K562 (cell line): ENCODE measurements around the gene RBBP5. TPM values are rescaled to one million over a fixed set of nuclear protein-coding genes. Genes with fewer than 3 reads are reported as not detected.

ENCODE experiments used
- ATAC-seq: fragments of 200-7000 bp; cut with Tn5 transposase; 3 replicates; pipeline ENCODE4 v1.9.1; 2020; ENCODE audit warnings: moderate library complexity
- BruUV-seq: library from RNA; stranded (reverse); fragments of 400-500 nt; replicated peaks from 2 replicates; lab custom pipeline; 2021; lab: Mats Ljungman, UMichigan
- CTCF ChIA-PET: fragments of 300-600 bp; formaldehyde crosslinking; extraction: SDS; loops from one replicate; lab custom pipeline; 2021; ENCODE audit warnings: low intra/inter-chr PET ratio; lab: Yijun Ruan, JAX
- POLR2A ChIA-PET: fragments of 300-600, 350-650 bp; sonication (Branson Sonifier 250); formaldehyde crosslinking; extraction: SDS; loops from one replicate; lab custom pipeline; 2021; ENCODE audit warnings: antibody characterized with exemption, inconsistent platforms; lab: Yijun Ruan, JAX
- DNase-seq, 4 experiments: peaks; one replicate each; pipeline versions ENCODE4 v3.0.0 to v3.0.0-alpha.2; 2011 to 2018; ENCODE audit warnings: low spot score in 3 of 4, mixed read lengths in 3 of 4; ENCODE audit errors: extremely low read depth in 1 of 4
- FAIRE-seq: peaks from 2 replicates; lab custom pipeline; 2011; peaks lifted over from hg19 to GRCh38; lab: Jason Lieb, UNC
- H2AFZ ChIP-seq: 2 replicates; pipeline ENCODE4 v1.6.0; 2011; ENCODE audit warnings: low read depth, low read length, control low read depth, inconsistent platforms
- H3K27ac ChIP-seq: fragments of 200-600 bp; 3 replicates; pipeline ENCODE4 v1.8.0; 2011; ENCODE audit warnings: low read depth, mild to moderate bottlenecking, control low read depth, inconsistent platforms, low read length, moderate library complexity, mixed read lengths; ENCODE audit errors: extremely low read depth
- H3K27me3 ChIP-seq, 2 experiments: fragments of 300-600 bp in 1 of 2; 2 replicates in 1 of 2; 3 replicates in 1 of 2; pipeline versions ENCODE4 v1.6.0 to v1.8.0; 2011; ENCODE audit warnings: inconsistent platforms in 2 of 2, low read length in 2 of 2, mild to moderate bottlenecking in 1 of 2, mixed read lengths in 1 of 2, moderate library complexity in 1 of 2; ENCODE audit not compliant: control insufficient read depth in 2 of 2, insufficient read depth in 2 of 2
- H3K36me3 ChIP-seq: fragments of 300-600 bp; 3 replicates; pipeline ENCODE4 v1.8.0; 2011; ENCODE audit warnings: mild to moderate bottlenecking, low read length, inconsistent platforms; ENCODE audit not compliant: control insufficient read depth, insufficient read depth
- H3K4me1 ChIP-seq, 2 experiments: fragments of 200-600 bp in 1 of 2; replicated peaks in 1 of 2; 2 replicates in 1 of 2; 3 replicates in 1 of 2; pipeline versions ENCODE4 v1.5.1 to v1.8.0; 2011; ENCODE audit warnings: inconsistent platforms in 2 of 2, low read length in 2 of 2, mild to moderate bottlenecking in 1 of 2, mixed read lengths in 1 of 2, moderate library complexity in 1 of 2; ENCODE audit not compliant: control insufficient read depth in 2 of 2, insufficient read depth in 2 of 2
- H3K4me2 ChIP-seq: 2 replicates; pipeline ENCODE4 v1.6.1; 2011; ENCODE audit warnings: low read length, control low read depth, inconsistent platforms, mixed read lengths; ENCODE audit not compliant: insufficient read depth
- H3K4me3 ChIP-seq: fragments of 200-600 bp; sonication (generic), shearing (Covaris generic); 2 replicates; pipeline ENCODE4 v1.5.1; 2016; ENCODE audit warnings: control low read depth, inconsistent platforms
- H3K79me2 ChIP-seq: fragments of 200-600 bp; 3 replicates; pipeline ENCODE4 v1.8.0; 2011; ENCODE audit warnings: low read length, inconsistent platforms; ENCODE audit not compliant: control insufficient read depth, insufficient read depth
- H3K9ac ChIP-seq, 2 experiments: 2 replicates each; pipeline versions ENCODE4 v1.6.0 to v1.6.1; 2011; ENCODE audit warnings: low read depth in 2 of 2, low read length in 2 of 2, control low read depth in 1 of 2, inconsistent platforms in 1 of 2, mild to moderate bottlenecking in 1 of 2, mixed read lengths in 1 of 2; ENCODE audit not compliant: insufficient read depth in 1 of 2
- H3K9me1 ChIP-seq: one replicate; pipeline ENCODE4 v1.6.0; 2011; ENCODE audit warnings: inconsistent platforms, mild to moderate bottlenecking, low read length, moderate library complexity; ENCODE audit not compliant: control insufficient read depth, insufficient read depth
- H3K9me3 ChIP-seq: replicated peaks from 2 replicates; pipeline ENCODE4 v1.5.1; 2011; ENCODE audit warnings: low read depth, low read length, inconsistent platforms; ENCODE audit not compliant: control insufficient read depth, insufficient read depth
- H4K20me1 ChIP-seq: replicated peaks from 2 replicates; pipeline ENCODE4 v1.6.1; 2011; ENCODE audit warnings: low read length, inconsistent platforms, mixed read lengths; ENCODE audit not compliant: control insufficient read depth, insufficient read depth
- RBM14 ChIP-seq: fragments of 200-400 bp; formaldehyde crosslinking; IDR thresholded peaks from 2 replicates; pipeline ENCODE4 v1.6.1; 2018; ENCODE audit warnings: low read depth, mild to moderate bottlenecking, low read length, moderate library complexity, borderline replicate concordance; ENCODE audit not compliant: insufficient read depth
- RBM25 ChIP-seq: fragments of 200-400 bp; formaldehyde crosslinking; IDR thresholded peaks from 2 replicates; pipeline ENCODE4 v1.6.1; 2018; ENCODE audit warnings: low read length, low read depth, moderate library complexity; ENCODE audit not compliant: severe bottlenecking
- THRB ChIP-seq: fragments of 450-650 bp; formaldehyde crosslinking; conservative IDR thresholded peaks from 2 replicates; pipeline ENCODE4 v1.4.0; 2022; ENCODE audit warnings: mild to moderate bottlenecking, missing genetic modification characterization
- ZFP36 ChIP-seq: fragments of 150-350 bp; IDR thresholded peaks from 2 replicates; pipeline ENCODE4 v1.6.1; 2018; ENCODE audit warnings: low read length, low read depth; ENCODE audit not compliant: partially characterized antibody
- WGBS: fragments of 100-300 bp; shearing (Covaris generic); methylation state at CpG from one replicate; pipeline ENCODE4 v1.1.6; 2016; ENCODE audit warnings: low coverage, mixed read lengths; ENCODE audit not compliant: insufficient coverage; ENCODE audit errors: missing lambda C conversion rate; 5-methylcytosine and 5-hydroxymethylcytosine counted together
- in situ Hi-C: fragments of 300-500 bp; cut with MboI; formaldehyde crosslinking; loops from 4 replicates; pipeline ENCODE4 v1.15.0; 2018; ENCODE audit warnings: inconsistent platforms, mixed read lengths
- intact Hi-C: fragments of 100-400 bp; cut with micrococcal nuclease; formaldehyde crosslinking; loops from 2 replicates; pipeline ENCODE4 v1.14.2; 2022
- polyA plus RNA-seq, 8 experiments: library from polyadenylated mRNA; depleted of rRNA in 4 of 8; stranded (reverse) in 5 of 8; unstranded in 3 of 8; fragments of >200 nt; fragmentation: Nextera tagmentation in 2 of 8; fragmentation: Illumina TruSeq in 1 of 8; extraction: Ambion mirVana in 2 of 8; extraction: Trizol in 1 of 8; gene quantifications; 2 replicates each; pipeline versions ENCODE4 v1.2.1 to v1.2.3, GENCODE V29; 2011 to 2014; ENCODE audit warnings: inconsistent platforms in 1 of 8, missing spikeins in 1 of 8
- total RNA-seq, 7 experiments: library from RNA; depleted of rRNA in 6 of 7; stranded (reverse); fragments of >200 nt in 6 of 7; fragmentation: Illumina TruSeq in 2 of 7; extraction: Trizol in 2 of 7; gene quantifications; 2 replicates each; pipeline versions ENCODE4 v1.2.1 to v1.2.3, GENCODE V29; 2011 to 2021; ENCODE audit warnings: low replicate concordance in 1 of 7
- TF ChIP-seq, protein P1 (sequence below): fragments of 250-450 bp; sonication (Bioruptor Pico); IDR thresholded peaks from 2 replicates; pipeline ENCODE4 v1.8.0; 2022; ENCODE audit warnings: inconsistent platforms, mild to moderate bottlenecking, moderate library complexity, borderline replicate concordance

Gene RBBP5
- total and polyA plus RNA-seq, 9 of the 15 experiments (the other 6 are each of a cell fraction or from before 2014, with no cell fraction given) = 17.2 to 37.4 (median 28.4) TPM

DNA sequence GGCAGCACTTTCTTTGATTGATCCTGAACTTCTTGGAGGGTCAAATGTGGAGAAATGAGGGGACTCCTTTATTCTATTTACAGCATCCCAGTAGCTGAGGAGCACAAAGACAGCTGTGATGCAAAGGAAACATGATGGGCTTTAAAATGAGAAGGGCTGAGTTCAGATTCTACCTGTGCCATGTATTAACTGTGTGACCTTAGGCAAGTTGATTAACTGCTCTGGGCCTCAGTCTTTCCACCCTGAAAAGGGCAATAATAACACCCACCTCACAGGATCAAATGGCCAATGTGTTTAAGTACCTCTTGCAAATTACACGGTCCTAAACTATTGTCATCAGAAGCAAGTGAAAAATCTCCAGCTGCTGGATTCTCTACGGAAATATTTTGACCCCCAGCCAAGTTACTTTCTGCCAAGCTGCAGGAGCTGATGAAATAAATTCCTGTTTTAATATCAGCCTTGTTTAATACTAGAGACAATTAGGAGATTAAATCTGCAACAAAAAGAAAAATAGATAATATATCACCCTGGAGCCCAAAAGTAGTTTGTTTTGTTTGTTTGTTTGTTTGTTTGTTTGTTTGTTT is 53.2 kb downstream of the RBBP5 start:
- no peak overlapping the region for H3K9ac ChIP-seq
- peaks cover 0 to 24% of the 10 kb centered on the region in 2 experiments; a peak in 3 of 5 replicates for H3K4me1 ChIP-seq
- intact Hi-C loops (loop anchor here (10.0 kb wide), 1 partner anchor 264 kb away; no protein-coding TSS in a partner anchor), in situ Hi-C loops (no loop called here)
- H3K36me3 ChIP-seq = no peaks in the 10 kb centered on the region
- FAIRE-seq = peak; percentile 48
- TF ChIP-seq ZFP36 (peak; percentile 53), THRB (CRISPR knock-in tag) (no peak), RBM14 (no peak), RBM25 (peak; percentile 75)
- TF ChIP-seq, protein P1, sequence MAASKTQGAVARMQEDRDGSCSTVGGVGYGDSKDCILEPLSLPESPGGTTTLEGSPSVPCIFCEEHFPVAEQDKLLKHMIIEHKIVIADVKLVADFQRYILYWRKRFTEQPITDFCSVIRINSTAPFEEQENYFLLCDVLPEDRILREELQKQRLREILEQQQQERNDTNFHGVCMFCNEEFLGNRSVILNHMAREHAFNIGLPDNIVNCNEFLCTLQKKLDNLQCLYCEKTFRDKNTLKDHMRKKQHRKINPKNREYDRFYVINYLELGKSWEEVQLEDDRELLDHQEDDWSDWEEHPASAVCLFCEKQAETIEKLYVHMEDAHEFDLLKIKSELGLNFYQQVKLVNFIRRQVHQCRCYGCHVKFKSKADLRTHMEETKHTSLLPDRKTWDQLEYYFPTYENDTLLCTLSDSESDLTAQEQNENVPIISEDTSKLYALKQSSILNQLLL (CRISPR knock-in tag) = no peak
- ChIA-PET CTCF (no interaction called here), POLR2A (interaction anchor here (0.6 to 1.7 kb wide), 4 partner anchors 8 to 1638 kb away, joined by 3 to 4 read pairs (median 3); no protein-coding TSS in a partner anchor)
- BruUV-seq = no TSS peak
- H3K27me3 ChIP-seq = peaks cover 59 to 91% of the 10 kb centered on the region in 2 experiments
- H3K9me3 ChIP-seq = no peaks in the 10 kb centered on the region
- H3K4me2 ChIP-seq = no peak overlapping the region
- no peak overlapping the region for H2AFZ ChIP-seq
- H3K4me3 ChIP-seq = no peak overlapping the region
- peaks cover 7% of the 10 kb centered on the region; the same call in 1 of the 2 replicates for H4K20me1 ChIP-seq
- ATAC-seq = no peak
- H3K79me2 ChIP-seq = no peaks in the 10 kb centered on the region
- H3K27ac ChIP-seq = no peak overlapping the region
- DNase-seq = no peak
- no peaks in the 10 kb centered on the region for H3K9me1 ChIP-seq
- WGBS = 5% methylated on average over 2 of the region's 2 CpGs
